Forelimb muscle (tissue), 1 donor: ENCODE data around the gene BSG. TPM values are rescaled to one million over a fixed set of nuclear protein-coding genes. Genes with fewer than 3 reads are reported as not detected.

ENCODE experiments used
- DNase-seq: peaks from one replicate; pipeline ENCODE4 v3.0.0-alpha.2; 2013; ENCODE audit warnings: low read depth
- polyA plus RNA-seq: library from polyadenylated mRNA; unstranded; fragments of 120-200 nt; gene quantifications from one replicate; pipeline ENCODE4 v1.2.1, GENCODE V29; 2013; ENCODE audit not compliant: insufficient read length

Gene BSG
- polyA plus RNA-seq, 1 donor, result 210 TPM

DNA sequence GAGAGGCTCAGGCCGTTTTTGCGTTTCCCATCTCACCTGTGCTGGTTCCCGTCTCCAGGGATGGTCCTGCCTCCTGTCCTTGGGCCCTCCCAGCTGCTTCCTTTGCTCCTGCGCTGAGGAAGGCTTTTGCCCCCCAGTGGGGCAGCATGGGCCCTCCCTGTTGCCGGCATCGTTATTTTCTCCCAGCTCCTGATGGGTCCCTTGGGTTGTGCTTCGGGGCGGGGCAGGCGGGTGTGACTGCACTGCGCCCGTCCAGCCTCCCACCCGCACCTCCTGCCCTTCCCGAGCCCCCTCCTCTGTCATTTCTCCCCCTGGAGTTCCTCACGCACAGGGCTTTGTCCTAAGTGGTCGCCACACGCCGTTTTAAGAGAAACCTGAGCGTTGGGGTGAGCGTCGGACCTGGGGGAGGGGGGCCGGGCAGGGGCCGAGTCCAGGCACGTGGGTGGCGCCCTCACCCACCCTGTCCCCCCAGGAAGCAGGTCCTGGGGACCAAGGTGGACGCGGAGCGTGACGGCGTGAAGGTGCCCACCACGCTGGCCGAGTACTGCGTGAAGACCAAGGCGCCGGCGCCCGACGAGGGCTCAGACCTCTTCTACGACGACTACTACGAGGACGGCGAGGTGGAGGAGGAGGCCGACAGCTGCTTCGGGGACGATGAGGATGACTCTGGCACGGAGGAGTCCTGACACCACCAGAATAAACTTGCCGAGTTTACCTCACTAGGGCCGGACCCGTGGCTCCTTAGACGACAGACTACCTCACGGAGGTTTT lies 31.3 kb upstream of the BSG start:
- no peak for DNase-seq

DNA sequence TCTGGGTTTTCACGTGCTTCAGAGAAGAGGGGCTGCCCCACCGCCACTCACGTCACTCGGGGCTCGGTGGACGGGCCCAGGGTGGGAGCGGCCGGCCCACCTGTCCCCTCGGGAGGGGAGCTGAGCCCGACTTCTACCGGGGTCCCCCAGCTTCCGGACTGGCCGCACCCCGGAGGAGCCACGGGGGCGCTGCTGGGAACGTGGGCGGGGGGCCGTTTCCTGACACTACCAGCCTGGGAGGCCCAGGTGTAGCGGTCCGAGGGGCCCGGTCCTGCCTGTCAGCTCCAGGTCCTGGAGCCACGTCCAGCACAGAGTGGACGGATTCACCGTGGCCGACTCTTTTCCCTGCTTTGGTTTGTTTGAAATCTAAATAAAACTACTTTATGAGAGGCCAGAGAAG lies 30.7 kb upstream of the BSG start:
- no peak for DNase-seq

DNA sequence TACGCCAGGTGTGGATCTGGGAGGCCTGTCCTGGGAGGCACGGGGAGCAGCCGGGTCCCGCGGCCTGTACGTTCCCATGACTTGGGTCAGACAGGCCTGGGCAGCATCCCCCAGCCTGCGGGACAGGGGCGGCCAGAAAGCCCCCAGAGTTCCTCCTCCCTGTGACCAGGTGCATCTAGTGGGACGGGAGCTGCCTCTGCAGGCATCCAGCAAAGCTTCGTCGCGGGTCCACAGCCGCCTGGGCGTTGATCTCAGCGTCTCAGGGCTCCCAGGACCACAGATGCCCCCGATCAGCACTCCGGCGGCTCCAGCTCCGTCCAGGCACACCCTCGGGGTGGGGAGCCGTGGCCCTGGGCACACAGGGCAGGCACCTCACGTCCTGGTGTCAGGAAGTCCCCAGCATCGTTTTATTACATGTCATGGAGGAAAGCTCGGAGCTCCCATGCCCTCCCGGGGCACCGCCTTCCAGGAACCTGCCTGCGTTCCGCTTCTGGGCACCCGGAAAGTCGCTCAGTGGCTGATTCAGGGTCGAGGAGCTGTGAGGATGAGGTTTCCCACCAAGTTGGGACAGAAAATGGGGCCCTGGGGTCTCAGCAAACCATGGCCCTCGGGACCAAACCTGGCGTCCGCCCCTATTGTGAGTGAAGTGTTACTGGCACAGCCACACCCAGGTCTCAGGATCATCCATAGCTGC lies 30.1 kb upstream of the BSG start:
- no peak for DNase-seq

GRCh38 chr19:543910-544608 lies 28.3 kb upstream of the BSG start, which contains the start of gene GZMM:
GZMM (plus strand) TSS chr19:544053; CDS start chr19:544072, 19 bp downstream.
- no peak for DNase-seq

DNA sequence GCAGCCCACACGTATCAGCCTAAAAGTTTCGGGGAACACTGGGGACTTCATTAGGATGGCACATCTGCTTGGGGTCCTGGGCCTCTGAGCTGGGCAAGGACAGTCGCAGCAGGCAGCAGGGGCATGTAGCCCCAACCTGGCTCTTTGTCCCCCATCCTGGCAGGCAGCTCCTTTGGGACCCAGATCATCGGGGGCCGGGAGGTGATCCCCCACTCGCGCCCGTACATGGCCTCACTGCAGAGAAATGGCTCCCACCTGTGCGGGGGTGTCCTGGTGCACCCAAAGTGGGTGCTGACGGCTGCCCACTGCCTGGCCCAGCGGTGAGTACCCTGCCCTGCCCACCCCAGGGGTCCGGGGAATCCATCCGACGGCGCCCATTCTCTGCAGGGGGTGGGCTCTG lies 25.3 kb upstream of the BSG start:
- DNase-seq, result no peak

- DNase-seq, result no peak
These were observed 24.3 kb upstream of the BSG start for GRCh38 chr19:547836-548720.

- DNase-seq, result no peak
These were observed 23.2 kb upstream of the BSG start for GRCh38 chr19:548886-549830.

DNA sequence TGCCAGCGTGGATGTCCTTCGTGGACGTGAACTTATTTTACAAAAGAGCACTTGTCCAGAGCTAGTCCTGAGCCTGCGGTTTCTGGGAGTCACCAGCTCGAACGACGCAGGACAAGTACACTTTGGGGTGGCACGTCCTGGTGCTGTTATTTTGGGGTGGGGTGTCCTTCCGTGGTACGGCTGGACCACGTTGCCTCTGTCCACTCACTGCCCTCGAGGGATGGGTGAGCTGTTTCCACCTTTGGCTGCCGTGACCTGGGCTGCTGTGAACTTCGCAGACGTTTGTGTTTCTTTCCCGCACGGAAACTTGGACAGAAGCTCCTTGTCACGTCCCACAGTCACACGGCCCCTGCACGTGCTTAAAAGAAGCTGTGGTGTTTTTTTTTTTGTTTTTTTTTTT lies 17.6 kb upstream of the BSG start:
- no peak for DNase-seq

GRCh38 chr19:555474-555808 lies 17.0 kb upstream of the BSG start:
- DNase-seq, result no peak

GRCh38 chr19:556611-557382 lies 15.6 kb upstream of the BSG start:
- DNase-seq, result no peak

- DNase-seq, result no peak
These were observed 13.5 kb upstream of the BSG start for GRCh38 chr19:558770-559439.

DNA sequence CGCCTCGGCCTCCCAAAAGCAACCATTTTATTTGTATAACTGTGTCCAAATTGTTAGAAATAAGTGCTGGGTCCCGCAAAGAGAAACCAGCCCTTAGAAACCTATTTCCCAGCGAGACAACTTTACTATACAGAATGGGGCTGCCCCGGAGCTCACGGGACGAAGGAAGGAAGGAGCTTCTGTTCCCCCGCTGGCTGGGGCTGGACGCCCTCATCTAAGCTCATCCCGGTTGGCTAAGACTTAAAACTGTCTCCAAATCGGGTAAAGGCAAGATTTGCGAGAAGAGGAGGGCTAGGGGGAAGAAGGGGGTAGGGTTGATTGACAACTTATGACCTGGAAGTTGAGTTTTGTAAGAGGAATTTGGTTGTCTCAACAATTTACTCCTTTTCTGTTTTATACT lies 12.3 kb upstream of the BSG start:
- no peak for DNase-seq

DNA sequence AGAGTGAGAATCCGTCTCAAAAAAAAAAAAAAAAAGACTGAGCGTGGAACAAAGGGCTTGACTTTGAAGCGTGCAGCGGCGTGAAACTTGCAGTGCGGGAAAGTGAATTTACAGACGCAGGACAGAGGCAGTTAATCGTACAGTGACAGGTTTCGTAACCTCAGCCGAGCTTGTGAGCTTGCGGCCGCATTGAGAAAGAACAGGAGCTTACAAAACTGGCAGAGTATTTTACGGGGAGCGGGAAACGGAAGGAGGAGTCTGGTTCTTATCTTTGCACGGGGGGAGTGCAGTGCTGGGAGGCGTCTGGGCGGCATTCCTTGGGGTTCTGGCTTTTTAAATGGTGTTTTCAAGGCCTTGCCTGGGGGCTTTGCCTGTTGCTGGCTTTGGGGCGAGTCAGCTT lies 6.0 kb upstream of the BSG start:
- no peak for DNase-seq

GRCh38 chr19:566844-567243 lies 5.6 kb upstream of the BSG start:
- DNase-seq, result no peak

- DNase-seq, result no peak
These were observed 5.0 kb upstream of the BSG start for GRCh38 chr19:567296-567900.

GRCh38 chr19:570251-570686 lies 2.1 kb upstream of the BSG start:
- DNase-seq, result no peak

- DNase-seq, result no peak
These were observed 1.3 kb upstream of the BSG start for GRCh38 chr19:570937-571565.

DNA sequence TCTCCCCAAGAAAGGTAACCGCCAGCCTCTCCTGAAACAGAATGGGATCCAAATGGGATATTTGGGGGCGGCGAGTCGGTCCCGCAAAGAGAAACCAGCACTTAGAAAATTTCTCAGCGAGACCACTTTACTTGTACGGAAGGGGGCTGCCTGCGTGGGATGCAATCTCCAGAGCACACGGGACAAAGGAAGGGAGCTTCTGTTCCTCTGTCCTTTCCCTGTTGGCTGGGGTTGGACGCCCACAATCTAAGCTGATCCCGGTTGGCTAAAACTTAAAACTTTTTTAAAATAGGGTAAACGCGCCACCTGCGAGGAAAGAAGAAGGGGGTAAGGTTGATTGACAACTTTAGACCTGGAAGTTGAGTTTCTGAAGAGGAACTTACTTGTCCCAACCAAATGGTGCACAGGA lies 826 bp upstream of the BSG start:
- no peak for DNase-seq
